GM19324 (cell line): ENCODE data around the gene RGS6.

Experiments
- ATAC-seq: cut with Tn5 transposase; IDR thresholded peaks from one replicate; pipeline ENCODE4 v1.9.1; 2021; ENCODE audit warnings: mild to moderate bottlenecking, moderate library complexity; ENCODE audit not compliant: unreplicated experiment, low FRiP score

RGS6 gene

GRCh38 chr14:72560889-72561493 is 628.8 kb downstream of the RGS6 start:
- ATAC-seq, result no peak

- ATAC-seq, result no peak
Measured at GRCh38 chr14:72562300-72562699, 630.1 kb downstream of the RGS6 start.

- no peak for ATAC-seq
Measured at GRCh38 chr14:72563676-72564075, 631.4 kb downstream of the RGS6 start.

- ATAC-seq, result no peak
Measured at GRCh38 chr14:72565149-72565559, 632.9 kb downstream of the RGS6 start.

GRCh38 chr14:72565917-72566316 is 633.7 kb downstream of the RGS6 start:
- ATAC-seq, result no peak

- no peak for ATAC-seq
Measured at GRCh38 chr14:72567226-72567625, 635.0 kb downstream of the RGS6 start.

GRCh38 chr14:72568296-72568992 is 636.2 kb downstream of the RGS6 start:
- ATAC-seq, result no peak

GRCh38 chr14:72573725-72574417 is 641.6 kb downstream of the RGS6 start:
- ATAC-seq, result no peak

- ATAC-seq, result no peak
Measured at GRCh38 chr14:72574715-72575114, 642.5 kb downstream of the RGS6 start.

GRCh38 chr14:72576258-72576657 is 644.0 kb downstream of the RGS6 start:
- no peak for ATAC-seq

GRCh38 chr14:72577521-72577920 is 645.3 kb downstream of the RGS6 start:
- no peak for ATAC-seq

GRCh38 chr14:72578514-72578913 is 646.3 kb downstream of the RGS6 start:
- ATAC-seq, result no peak

- no peak for ATAC-seq
Measured at GRCh38 chr14:72582582-72582981, 650.4 kb downstream of the RGS6 start.

GRCh38 chr14:72583316-72584272 is 651.4 kb downstream of the RGS6 start:
- ATAC-seq, result no peak

GRCh38 chr14:72588521-72588920 is 656.3 kb downstream of the RGS6 start:
- no peak for ATAC-seq

GRCh38 chr14:72589652-72590051 is 657.4 kb downstream of the RGS6 start:
- ATAC-seq, result no peak

GRCh38 chr14:72590577-72590976 is 658.3 kb downstream of the RGS6 start:
- no peak for ATAC-seq

GRCh38 chr14:72591391-72591790 is 659.2 kb downstream of the RGS6 start:
- no peak for ATAC-seq

GRCh38 chr14:72594099-72594901 is 662.1 kb downstream of the RGS6 start:
- ATAC-seq, result no peak
